Mammary epithelial cell (primary cell): ENCODE measurements around the gene RAB40A.

ENCODE experiments used
- CTCF ChIP-seq, 2 donors: IDR thresholded peaks in 1 of 2; conservative IDR thresholded peaks in 1 of 2; 2 replicates each; pipeline ENCODE4 v1.5.1; 2011 to 2012; ENCODE audit warnings: inconsistent platforms in 2 of 2, low read length in 2 of 2, mild to moderate bottlenecking in 2 of 2, control low read depth in 1 of 2, low read depth in 1 of 2; ENCODE audit not compliant: insufficient read depth in 1 of 2; ENCODE audit errors: extremely low read depth in 1 of 2
- EZH2 ChIP-seq: IDR thresholded peaks from 2 replicates; pipeline ENCODE4 v1.6.1; 2012; ENCODE audit warnings: low read length, inconsistent platforms, borderline replicate concordance

- TF ChIP-seq EZH2 (no peak), CTCF (conservative IDR thresholded peaks at IDR 0.05 in 1 of 2, IDR thresholded peaks at IDR 0.05 in 1 of 2; ENCODE audit: extremely low read depth in 1 of 2, insufficient read depth in 1 of 2, low read depth in 1 of 2, low read length in 2 of 2) (no peak)
These were observed at the start of gene RAB40A for GRCh38 chrX:103519389-103519788.
